ENCODE measurements around the gene CSRP2.

The CSRP2 gene

GRCh38 chr12:76863005-76863670 is 15.7 kb downstream of the CSRP2 start:
- TF ChIP-seq REST (IDR thresholded peaks at IDR 0.05; ENCODE audit: low read depth), result no peak
- TF ChIP-seq TAF1 (IDR thresholded peaks at IDR 0.05; ENCODE audit: low read depth), result no peak
- TF ChIP-seq CREB1 (IDR thresholded peaks at IDR 0.05; ENCODE audit: low read depth), result no peak
- TF ChIP-seq MAX (IDR thresholded peaks at IDR 0.05), result no peak

GRCh38 chr12:76860256-76860655 is 18.6 kb downstream of the CSRP2 start:
- TF ChIP-seq TAF1 (IDR thresholded peaks at IDR 0.05; ENCODE audit: low read depth) (no peak), TEAD4 (IDR thresholded peaks at IDR 0.05) (no peak), ZBTB7A (IDR thresholded peaks at IDR 0.05; ENCODE audit: low read depth) (no peak), EGR1 (IDR thresholded peaks at IDR 0.05) (no peak), TCF12 (IDR thresholded peaks at IDR 0.05; ENCODE audit: low read depth) (no peak), CREB1 (IDR thresholded peaks at IDR 0.05; ENCODE audit: low read depth) (no peak), RAD21 (IDR thresholded peaks at IDR 0.05; ENCODE audit: low read depth) (no peak), FOXM1 (IDR thresholded peaks at IDR 0.05; ENCODE audit: borderline replicate concordance, low read depth) (no peak), MAX (IDR thresholded peaks at IDR 0.05) (no peak), CEBPB (IDR thresholded peaks at IDR 0.05) (no peak), USF1 (IDR thresholded peaks at IDR 0.05) (no peak), REST (IDR thresholded peaks at IDR 0.05; ENCODE audit: low read depth) (no peak), NFIC (IDR thresholded peaks at IDR 0.05) (no peak), EP300 (IDR thresholded peaks at IDR 0.05; ENCODE audit: borderline replicate concordance) (no peak), YY1 (IDR thresholded peaks at IDR 0.05; ENCODE audit: low read depth) (no peak)

GRCh38 chr12:76859611-76860010 is 19.2 kb downstream of the CSRP2 start:
- no peak for TF ChIP-seq YY1 (IDR thresholded peaks at IDR 0.05; ENCODE audit: low read depth)
- TF ChIP-seq EGR1 (IDR thresholded peaks at IDR 0.05), result no peak
- TF ChIP-seq EP300 (IDR thresholded peaks at IDR 0.05; ENCODE audit: borderline replicate concordance), result no peak
- TF ChIP-seq TEAD4 (IDR thresholded peaks at IDR 0.05), result no peak
- TF ChIP-seq TCF12 (IDR thresholded peaks at IDR 0.05; ENCODE audit: low read depth), result no peak
- no peak for TF ChIP-seq TAF1 (IDR thresholded peaks at IDR 0.05; ENCODE audit: low read depth)
- no peak for TF ChIP-seq CEBPB (IDR thresholded peaks at IDR 0.05)
- no peak for TF ChIP-seq CREB1 (IDR thresholded peaks at IDR 0.05; ENCODE audit: low read depth)
- TF ChIP-seq MAX (IDR thresholded peaks at IDR 0.05), result no peak
- TF ChIP-seq FOXM1 (IDR thresholded peaks at IDR 0.05; ENCODE audit: borderline replicate concordance, low read depth), result no peak
- TF ChIP-seq ZBTB7A (IDR thresholded peaks at IDR 0.05; ENCODE audit: low read depth), result no peak
- TF ChIP-seq USF1 (IDR thresholded peaks at IDR 0.05), result no peak
- no peak for TF ChIP-seq NFIC (IDR thresholded peaks at IDR 0.05)
- TF ChIP-seq RAD21 (IDR thresholded peaks at IDR 0.05; ENCODE audit: low read depth), result no peak

- TF ChIP-seq TAF1 (IDR thresholded peaks at IDR 0.05; ENCODE audit: low read depth) (no peak), RAD21 (IDR thresholded peaks at IDR 0.05; ENCODE audit: low read depth) (no peak), FOXM1 (IDR thresholded peaks at IDR 0.05; ENCODE audit: borderline replicate concordance, low read depth) (no peak), TCF12 (IDR thresholded peaks at IDR 0.05; ENCODE audit: low read depth) (no peak), MAX (IDR thresholded peaks at IDR 0.05) (no peak), EP300 (IDR thresholded peaks at IDR 0.05; ENCODE audit: borderline replicate concordance) (no peak), YY1 (IDR thresholded peaks at IDR 0.05; ENCODE audit: low read depth) (no peak), CEBPB (IDR thresholded peaks at IDR 0.05) (no peak), CREB1 (IDR thresholded peaks at IDR 0.05; ENCODE audit: low read depth) (no peak), NFIC (IDR thresholded peaks at IDR 0.05) (no peak), ZBTB7A (IDR thresholded peaks at IDR 0.05; ENCODE audit: low read depth) (no peak), TEAD4 (IDR thresholded peaks at IDR 0.05) (no peak), USF1 (IDR thresholded peaks at IDR 0.05) (no peak), EGR1 (IDR thresholded peaks at IDR 0.05) (no peak), REST (IDR thresholded peaks at IDR 0.05; ENCODE audit: low read depth) (no peak)
Measured at GRCh38 chr12:76856018-76856644, 22.7 kb downstream of the CSRP2 start.

Data from Ishikawa (cell line).